Astrocyte of the cerebellum (primary cell): ENCODE results near the gene BSDC1.

Experiments
- DNase-seq: peaks from one replicate; pipeline ENCODE4 v3.0.0-alpha.2; 2011; ENCODE audit warnings: low read depth
- H3K4me3 ChIP-seq: 2 replicates; pipeline ENCODE4 v1.5.1; 2011; ENCODE audit warnings: mild to moderate bottlenecking, low read depth, low read length, moderate library complexity
- in situ Hi-C: cut with HindIII; loops from 2 replicates; pipeline ENCODE4 v1.10.0; 2017; ENCODE audit warnings: low sequenced_read_pairs
- TF ChIP-seq, protein P1 (sequence below): IDR thresholded peaks from 2 replicates; pipeline ENCODE4 v1.5.1; 2012; ENCODE audit warnings: low read length, low read depth, moderate library complexity, mild to moderate bottlenecking; ENCODE audit errors: missing control alignments

The BSDC1 gene

GRCh38 chr1:32318127-32318869, 75.9 kb downstream of the BSDC1 start:
- TF ChIP-seq, protein P1, sequence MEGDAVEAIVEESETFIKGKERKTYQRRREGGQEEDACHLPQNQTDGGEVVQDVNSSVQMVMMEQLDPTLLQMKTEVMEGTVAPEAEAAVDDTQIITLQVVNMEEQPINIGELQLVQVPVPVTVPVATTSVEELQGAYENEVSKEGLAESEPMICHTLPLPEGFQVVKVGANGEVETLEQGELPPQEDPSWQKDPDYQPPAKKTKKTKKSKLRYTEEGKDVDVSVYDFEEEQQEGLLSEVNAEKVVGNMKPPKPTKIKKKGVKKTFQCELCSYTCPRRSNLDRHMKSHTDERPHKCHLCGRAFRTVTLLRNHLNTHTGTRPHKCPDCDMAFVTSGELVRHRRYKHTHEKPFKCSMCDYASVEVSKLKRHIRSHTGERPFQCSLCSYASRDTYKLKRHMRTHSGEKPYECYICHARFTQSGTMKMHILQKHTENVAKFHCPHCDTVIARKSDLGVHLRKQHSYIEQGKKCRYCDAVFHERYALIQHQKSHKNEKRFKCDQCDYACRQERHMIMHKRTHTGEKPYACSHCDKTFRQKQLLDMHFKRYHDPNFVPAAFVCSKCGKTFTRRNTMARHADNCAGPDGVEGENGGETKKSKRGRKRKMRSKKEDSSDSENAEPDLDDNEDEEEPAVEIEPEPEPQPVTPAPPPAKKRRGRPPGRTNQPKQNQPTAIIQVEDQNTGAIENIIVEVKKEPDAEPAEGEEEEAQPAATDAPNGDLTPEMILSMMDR = no peak
- in situ Hi-C loops = no loop called here
- DNase-seq = no peak
- H3K4me3 ChIP-seq = no peak overlapping the region

GRCh38 chr1:32316903-32317277, 77.4 kb downstream of the BSDC1 start:
- H3K4me3 ChIP-seq = no peak overlapping the region
- in situ Hi-C loops = no loop called here
- TF ChIP-seq, protein P1 = no peak
- no peak for DNase-seq
